Measurements from ENCODE around the gene ZNF25.
"Not testable (repeated sequence)": the region's sequence is repeated elsewhere in the genome, so short reads cannot be mapped to it uniquely, and the experiment has no call there.

Gene ZNF25

GRCh38 chr10:37976091-37976879 is at the start of gene ZNF25:
Gene ZNF25 (minus strand): TSS chr10:37976647. CDS start chr10:37971722, 4,925 bp downstream.
- H3K4me1 Mint-ChIP-seq: peaks cover 7% of the 10 kb centered on the region
- H3K4me3 Mint-ChIP-seq: peak within 1 kb of the TSS; percentile 91 to 98 (median 95)
- TF ChIP-seq CTCF (IDR thresholded peaks at IDR 0.05; ENCODE audit: unreplicated experiment in 3 of 3): peak; percentile 80 to 87 (median 86)
- H3K27me3 Mint-ChIP-seq (ENCODE audit: low read depth): no peaks in the 10 kb centered on the region
- H3K36me3 Mint-ChIP-seq (ENCODE audit: low read depth): peaks cover 24% of the 10 kb centered on the region
- H3K27ac Mint-ChIP-seq: peak within 1 kb of the TSS; percentile 96 to 99 (median 98)
- peaks cover 16% of the 10 kb centered on the region for H3K9me3 Mint-ChIP-seq

- Mint-ChIP-seq H3K27me3 (ENCODE audit: low read depth) (no peaks in the 10 kb centered on the region), H3K4me1 (no peaks in the 10 kb centered on the region), H3K9me3 (peaks cover 7% of the 10 kb centered on the region), H3K27ac (no peak overlapping the region), H3K4me3 (no peak overlapping the region), H3K36me3 (ENCODE audit: low read depth) (peaks cover 89% of the 10 kb centered on the region)
- TF ChIP-seq CTCF (IDR thresholded peaks at IDR 0.05; ENCODE audit: unreplicated experiment in 3 of 3): no peak
Observed at GRCh38 chr10:38025283-38025682, 48.8 kb upstream of the ZNF25 start.

GRCh38 chr10:38019124-38019523 is 42.7 kb upstream of the ZNF25 start:
- peaks cover 23% of the 10 kb centered on the region for H3K9me3 Mint-ChIP-seq
- not testable (repeated sequence) for H3K27me3 Mint-ChIP-seq (ENCODE audit: low read depth); H3K27ac Mint-ChIP-seq; H3K4me3 Mint-ChIP-seq; H3K4me1 Mint-ChIP-seq
- peaks cover 97% of the 10 kb centered on the region for H3K36me3 Mint-ChIP-seq (ENCODE audit: low read depth)

GRCh38 chr10:38016354-38016753 is 39.9 kb upstream of the ZNF25 start:
- Mint-ChIP-seq H3K27me3 (ENCODE audit: low read depth) (no peaks in the 10 kb centered on the region), H3K36me3 (ENCODE audit: low read depth) (peaks cover 87% of the 10 kb centered on the region), H3K4me3 (no peak overlapping the region), H3K27ac (no peak overlapping the region), H3K9me3 (peaks cover 23% of the 10 kb centered on the region), H3K4me1 (peaks cover 12% of the 10 kb centered on the region)
- no peak for TF ChIP-seq CTCF (IDR thresholded peaks at IDR 0.05; ENCODE audit: unreplicated experiment in 3 of 3)

- TF ChIP-seq CTCF (IDR thresholded peaks at IDR 0.05; ENCODE audit: unreplicated experiment in 3 of 3): no peak
- peak within 1 kb of the TSS; percentile 88 to 93 (median 89) for H3K4me3 Mint-ChIP-seq
- H3K27me3 Mint-ChIP-seq (ENCODE audit: low read depth): peaks cover 3% of the 10 kb centered on the region
- peak within 1 kb of the TSS; percentile 96 to 100 (median 98) for H3K27ac Mint-ChIP-seq
- H3K36me3 Mint-ChIP-seq (ENCODE audit: low read depth): peaks cover 26% of the 10 kb centered on the region
- no peaks in the 10 kb centered on the region for H3K9me3 Mint-ChIP-seq
- H3K4me1 Mint-ChIP-seq: peaks cover 20% of the 10 kb centered on the region
Observed at GRCh38 chr10:38010119-38010903, 33.9 kb upstream of the ZNF25 start, which contains the start of gene ZNF33A. Gene ZNF33A (plus strand): TSS chr10:38010675. CDS start chr10:38012342, 1,667 bp downstream.

- no peak overlapping the region for H3K27ac Mint-ChIP-seq
- peaks cover 7% of the 10 kb centered on the region for H3K27me3 Mint-ChIP-seq (ENCODE audit: low read depth)
- peak overlapping the region in 1 of 3 experiments; percentile 49 for H3K4me3 Mint-ChIP-seq
- peaks cover 12% of the 10 kb centered on the region for H3K36me3 Mint-ChIP-seq (ENCODE audit: low read depth)
- no peaks in the 10 kb centered on the region for H3K9me3 Mint-ChIP-seq
- H3K4me1 Mint-ChIP-seq: peaks cover 20% of the 10 kb centered on the region
- TF ChIP-seq CTCF (IDR thresholded peaks at IDR 0.05; ENCODE audit: unreplicated experiment in 3 of 3): no peak
Observed at GRCh38 chr10:38007991-38008390, 31.5 kb upstream of the ZNF25 start.

All from nephron (organoid).